GM12891 (cell line): ENCODE data around the gene RNF144A.

Experiments used
- DNase-seq: peaks from one replicate; pipeline ENCODE4 v3.0.0; 2011; ENCODE audit warnings: low spot score; ENCODE audit not compliant: insufficient read length
- FAIRE-seq: peaks from 2 replicates; lab custom pipeline; 2011; peaks lifted over from hg19 to GRCh38; lab: Jason Lieb, UNC
- PAX5 ChIP-seq: IDR thresholded peaks from 2 replicates; pipeline ENCODE4 v1.6.1; 2011; ENCODE audit warnings: low read length, moderate library complexity, mild to moderate bottlenecking; ENCODE audit not compliant: insufficient read depth, severe bottlenecking
- POLR2A ChIP-seq: IDR thresholded peaks from 2 replicates; pipeline ENCODE4 v1.6.1; 2011; ENCODE audit warnings: low read depth, low read length, control low read depth
- POLR2AphosphoS5 ChIP-seq: IDR thresholded peaks from 2 replicates; pipeline ENCODE4 v1.6.1; 2011; ENCODE audit warnings: low read depth, low read length, control low read depth
- POU2F2 ChIP-seq: IDR thresholded peaks from 2 replicates; pipeline ENCODE4 v1.6.1; 2011; ENCODE audit warnings: low read depth, mild to moderate bottlenecking, control low read depth, low read length, moderate library complexity
- SPI1 ChIP-seq: IDR thresholded peaks from 2 replicates; pipeline ENCODE4 v1.6.1; 2011; ENCODE audit warnings: low read depth, low read length, control low read depth
- TAF1 ChIP-seq: IDR thresholded peaks from 2 replicates; pipeline ENCODE4 v1.6.1; 2011; ENCODE audit warnings: low read depth, low read length, control low read depth

Gene RNF144A

DNA sequence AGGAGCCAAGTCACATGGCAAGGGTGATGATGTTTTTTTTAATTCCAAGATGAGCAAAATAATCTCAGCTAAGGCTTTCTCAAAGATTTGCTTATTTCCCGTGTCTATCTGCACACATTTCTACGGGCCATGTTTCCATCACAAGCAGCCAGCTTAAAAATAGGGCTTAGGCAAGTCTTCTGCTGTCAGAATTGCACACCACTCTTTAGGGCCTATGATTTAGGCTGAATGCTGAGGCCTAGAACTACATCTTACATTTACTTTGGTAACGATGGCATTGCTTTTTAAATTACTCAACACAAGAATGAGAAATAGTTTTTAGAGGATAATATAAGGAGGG lies 144.2 kb downstream of the RNF144A start:
- TF ChIP-seq SPI1 (no peak), POLR2A (no peak), TAF1 (no peak), PAX5 (no peak), POU2F2 (no peak), POLR2AphosphoS5 (no peak)
- no peak for DNase-seq
- no peak for FAIRE-seq

GRCh38 chr2:7061921-7062320 lies 144.7 kb downstream of the RNF144A start:
- DNase-seq (no peak), FAIRE-seq (no peak)
- TF ChIP-seq POLR2A: no peak
- TF ChIP-seq POU2F2: no peak
- TF ChIP-seq PAX5: no peak
- TF ChIP-seq TAF1: no peak
- no peak for TF ChIP-seq POLR2AphosphoS5
- no peak for TF ChIP-seq SPI1

GRCh38 chr2:7063789-7064188 lies 146.6 kb downstream of the RNF144A start:
- TF ChIP-seq POLR2AphosphoS5 (no peak), TAF1 (no peak), PAX5 (no peak), POU2F2 (no peak)
- DNase-seq (no peak), FAIRE-seq (no peak)

DNA sequence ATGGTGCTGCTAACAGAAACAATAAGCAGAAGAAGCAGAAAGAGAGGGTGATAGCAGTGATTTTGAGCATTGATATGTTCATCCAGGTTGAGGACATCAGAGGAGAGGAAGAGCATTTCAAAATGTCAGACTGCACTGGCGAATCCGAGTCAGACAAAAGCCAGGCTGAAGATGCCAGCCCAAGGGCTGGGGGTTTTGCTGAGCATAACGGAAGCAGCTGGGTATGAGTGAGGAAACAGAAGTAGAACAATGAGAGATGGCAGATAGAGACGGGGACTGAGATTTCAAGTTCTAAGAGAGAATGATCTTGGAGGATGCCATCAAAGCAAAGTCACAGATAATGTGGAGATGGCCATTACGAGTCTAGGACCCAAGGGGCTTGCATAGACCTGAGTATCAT lies 151.2 kb downstream of the RNF144A start:
- DNase-seq: no peak
- TF ChIP-seq SPI1: no peak
- TF ChIP-seq POLR2AphosphoS5: no peak
- no peak for TF ChIP-seq POLR2A
- TF ChIP-seq TAF1: no peak
- TF ChIP-seq PAX5: no peak
- TF ChIP-seq POU2F2: no peak
- FAIRE-seq: no peak

DNA sequence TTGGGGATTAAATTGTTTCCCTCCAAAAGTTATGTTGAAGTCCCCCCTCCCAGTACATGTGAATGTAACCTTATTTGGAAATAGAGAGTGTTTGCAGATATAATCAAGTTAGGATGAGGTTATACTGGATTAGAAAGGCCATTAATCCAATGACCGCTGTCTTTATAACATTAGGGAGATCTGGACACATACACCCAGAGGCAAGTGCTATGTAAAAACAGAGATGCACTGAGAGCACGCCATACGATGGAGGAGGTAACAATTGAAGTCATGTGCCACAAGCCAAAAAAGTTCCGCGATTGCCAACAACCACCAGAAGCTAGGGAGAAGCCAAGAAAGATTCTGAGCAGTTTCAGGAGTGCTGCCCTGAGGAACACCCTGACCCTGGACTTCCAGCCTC lies 153.3 kb downstream of the RNF144A start:
- TF ChIP-seq POLR2AphosphoS5: no peak
- TF ChIP-seq POU2F2: no peak
- TF ChIP-seq SPI1: no peak
- TF ChIP-seq TAF1: no peak
- TF ChIP-seq PAX5: no peak
- TF ChIP-seq POLR2A: no peak
- FAIRE-seq (no peak), DNase-seq (no peak)

DNA sequence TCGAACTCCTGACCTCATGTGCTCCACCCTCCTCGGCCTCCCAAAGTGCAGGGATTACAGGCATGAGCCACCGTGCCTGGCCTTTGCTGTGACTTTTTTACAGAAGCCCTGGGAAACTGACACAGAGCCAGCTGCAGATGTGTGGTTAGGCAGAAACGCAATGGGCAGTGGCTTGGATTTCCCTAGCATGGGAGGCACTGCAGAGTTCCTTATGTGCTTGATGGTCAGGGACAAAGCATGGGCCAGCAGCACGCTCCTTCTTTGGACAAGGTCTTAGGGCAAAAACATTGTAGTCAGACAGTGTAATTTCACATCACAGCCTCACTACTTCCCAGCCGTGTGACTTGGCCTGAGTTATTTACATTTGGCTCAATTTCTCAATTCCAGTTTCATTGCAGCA lies 153.9 kb downstream of the RNF144A start:
- DNase-seq: no peak
- no peak for FAIRE-seq
- TF ChIP-seq SPI1 (no peak), POU2F2 (no peak), TAF1 (no peak), POLR2AphosphoS5 (no peak), PAX5 (no peak), POLR2A (no peak)

- FAIRE-seq (peak; percentile 9), DNase-seq (no peak)
These were observed 154.8 kb downstream of the RNF144A start for GRCh38 chr2:7071916-7072556.

GRCh38 chr2:7073901-7074300 lies 156.7 kb downstream of the RNF144A start:
- FAIRE-seq (no peak), DNase-seq (no peak)
- TF ChIP-seq POLR2A (no peak), PAX5 (no peak), POLR2AphosphoS5 (no peak), TAF1 (no peak), POU2F2 (no peak), SPI1 (no peak)

More at GRCh38 chr2:7071916-7072556, 154.8 kb downstream of the RNF144A start:
- TF ChIP-seq POLR2A (no peak), POLR2AphosphoS5 (no peak), SPI1 (no peak), POU2F2 (no peak), TAF1 (no peak), PAX5 (no peak)

DNA sequence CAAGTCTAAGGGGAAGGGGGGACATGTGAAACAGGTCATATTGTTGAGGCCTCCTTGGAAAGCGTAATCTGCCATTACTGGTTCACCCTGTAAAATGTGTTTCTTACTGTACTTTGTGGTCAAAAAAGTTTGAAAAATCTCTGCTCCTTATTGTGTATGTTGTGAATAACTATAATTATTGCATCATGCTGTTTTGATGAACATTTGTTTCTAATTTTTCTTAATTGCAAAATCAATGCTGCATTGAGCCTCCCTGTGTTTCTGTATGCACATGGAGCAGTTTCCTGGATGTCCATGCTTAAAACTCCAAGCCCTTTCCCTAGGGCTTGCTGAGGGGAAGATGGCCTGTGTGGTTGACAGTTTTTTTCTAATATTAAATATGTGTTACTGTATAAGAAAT lies 158.6 kb downstream of the RNF144A start:
- DNase-seq: no peak
- TF ChIP-seq POLR2A (no peak), POLR2AphosphoS5 (no peak), TAF1 (no peak), SPI1 (no peak), PAX5 (no peak), POU2F2 (no peak)
- FAIRE-seq: no peak

GRCh38 chr2:7077660-7078267 lies 160.6 kb downstream of the RNF144A start:
- TF ChIP-seq POLR2AphosphoS5 (no peak), TAF1 (no peak), POU2F2 (no peak), POLR2A (no peak), SPI1 (no peak)
- FAIRE-seq (no peak), DNase-seq (no peak)
